Measurements from ENCODE around the gene CLCN7. TPM values are rescaled to one million over a fixed set of nuclear protein-coding genes. Genes with fewer than 3 reads are reported as not detected.

CLCN7 gene
- polyA plus RNA-seq, 1 donor from 2014 or later = 40.9 TPM

GRCh38 chr16:1475552-1476114, 805 bp upstream of the CLCN7 start:
- H3K4me2 ChIP-seq (ENCODE audit: low read length) = peak overlapping the region; percentile 58
- H3K36me3 ChIP-seq (ENCODE audit: insufficient read depth, low read length) = no peaks in the 10 kb centered on the region
- H3K27ac ChIP-seq (ENCODE audit: low read length) = peak overlapping the region; percentile 75
- H3F3A ChIP-seq (ENCODE audit: insufficient read depth, low read length, poor library complexity, severe bottlenecking) = no peaks in the 10 kb centered on the region
- peak overlapping the region; percentile 83 for H2AFZ ChIP-seq (ENCODE audit: low read depth, low read length)
- no peaks in the 10 kb centered on the region for H3K9me2 ChIP-seq (ENCODE audit: insufficient read depth, low read length)
- TF ChIP-seq REST (IDR thresholded peaks at IDR 0.05; ENCODE audit: borderline replicate concordance) = no peak
- TF ChIP-seq TAF1 (IDR thresholded peaks at IDR 0.05; ENCODE audit: low read depth) = no peak
- H3K4me3 ChIP-seq (ENCODE audit: low read length) = peak overlapping the region; percentile 88
- H3K9ac ChIP-seq (ENCODE audit: low read length) = peak overlapping the region; percentile 91
- H4K20me1 ChIP-seq (ENCODE audit: insufficient read depth) = no peaks in the 10 kb centered on the region
- no peaks in the 10 kb centered on the region for H3K9me3 ChIP-seq (ENCODE audit: low read length)
- H3K27me3 ChIP-seq (ENCODE audit: insufficient read depth, low read depth, low read length) = no peaks in the 10 kb centered on the region
- H3K79me2 ChIP-seq (replicated peaks; ENCODE audit: insufficient read depth, low read length) = peaks cover 17% of the 10 kb centered on the region

- Histone ChIP-seq H3K27ac (ENCODE audit: low read length) (no peak overlapping the region), H3K9me3 (ENCODE audit: low read length) (no peaks in the 10 kb centered on the region), H3F3A (ENCODE audit: insufficient read depth, low read length, poor library complexity, severe bottlenecking) (no peaks in the 10 kb centered on the region), H3K9ac (ENCODE audit: low read length) (peak overlapping the region; percentile 91), H3K27me3 (ENCODE audit: insufficient read depth, low read depth, low read length) (no peaks in the 10 kb centered on the region), H2AFZ (ENCODE audit: low read depth, low read length) (no peak overlapping the region), H4K20me1 (ENCODE audit: insufficient read depth) (no peaks in the 10 kb centered on the region), H3K36me3 (ENCODE audit: insufficient read depth, low read length) (no peaks in the 10 kb centered on the region), H3K79me2 (replicated peaks; ENCODE audit: insufficient read depth, low read length) (peaks cover 17% of the 10 kb centered on the region), H3K9me2 (ENCODE audit: insufficient read depth, low read length) (no peaks in the 10 kb centered on the region), H3K4me2 (ENCODE audit: low read length) (peak overlapping the region; percentile 95), H3K4me3 (ENCODE audit: low read length) (peak overlapping the region; percentile 88)
- TF ChIP-seq RAD21 (conservative IDR thresholded peaks at IDR 0.05) (no peak), CTCF (IDR thresholded peaks at IDR 0.05; ENCODE audit: poor library complexity, severe bottlenecking) (no peak), TAF1 (IDR thresholded peaks at IDR 0.05; ENCODE audit: low read depth) (no peak), MXI1 (conservative IDR thresholded peaks at IDR 0.05; ENCODE audit: poor library complexity, severe bottlenecking) (no peak), REST (IDR thresholded peaks at IDR 0.05; ENCODE audit: borderline replicate concordance) (no peak), SMC3 (conservative IDR thresholded peaks at IDR 0.05; ENCODE audit: poor library complexity) (no peak), EP300 (conservative IDR thresholded peaks at IDR 0.05; ENCODE audit: poor library complexity, severe bottlenecking) (no peak), POLR2AphosphoS5 (IDR thresholded peaks at IDR 0.05) (no peak), EZH2 (IDR thresholded peaks at IDR 0.05; ENCODE audit: borderline replicate concordance, insufficient read depth, low read length, poor library complexity, severe bottlenecking) (no peak)
Measured at GRCh38 chr16:1474082-1474795, 589 bp downstream of the CLCN7 start.
